ENCODE data around the gene LRP2.

The LRP2 gene

DNA sequence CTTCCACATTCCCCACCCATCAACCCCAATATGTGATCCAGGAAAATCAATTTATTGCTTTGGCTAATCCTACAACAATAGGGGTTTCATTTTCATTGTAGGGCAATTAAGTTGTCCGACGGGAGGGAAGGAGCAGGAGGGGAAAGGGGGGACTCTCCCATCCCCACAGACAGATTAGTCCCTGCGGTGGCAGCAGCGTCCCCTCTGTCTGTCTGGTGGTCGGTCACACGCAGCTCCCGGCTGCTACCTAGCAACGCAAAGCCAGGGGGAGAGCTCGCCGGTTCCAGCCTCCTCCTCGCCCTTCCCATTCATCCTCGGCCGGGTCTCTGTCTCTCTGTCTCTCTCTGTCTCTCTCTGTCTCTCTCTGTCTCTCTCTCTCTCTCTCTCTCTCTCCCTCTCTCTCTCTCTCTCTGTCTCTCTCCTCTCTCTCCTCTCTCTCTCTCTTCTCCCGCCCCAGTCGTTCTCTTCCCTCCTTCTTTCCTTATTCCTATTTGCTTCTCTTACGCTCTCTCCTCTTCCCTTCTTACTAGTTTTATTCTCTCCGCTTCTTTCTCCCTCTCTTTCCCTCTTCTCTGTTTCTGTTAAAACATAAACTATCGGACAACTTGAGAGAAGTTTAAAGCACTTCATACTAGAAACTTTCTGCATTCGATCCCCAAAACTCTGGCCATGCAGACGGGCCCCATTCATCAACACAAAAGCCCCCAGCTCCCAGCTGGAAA, 1.2 kb downstream of the LRP2 start:
- peak overlapping the region; percentile 99 for H3K18ac ChIP-seq (ENCODE audit: low read length)
- peak overlapping the region; percentile 76 for H3K27ac ChIP-seq (replicated peaks; ENCODE audit: low read length)
- peak overlapping the region; percentile 87 for H3K4ac ChIP-seq (ENCODE audit: low read length)
- H2AFZ ChIP-seq (ENCODE audit: low read length): peak overlapping the region; percentile 95
- peak overlapping the region; percentile 63 for H2BK5ac ChIP-seq (ENCODE audit: low read length)
- H3K4me1 ChIP-seq (ENCODE audit: control insufficient read depth in 2 of 2, insufficient read depth in 1 of 2, low read depth in 1 of 2, low read length in 2 of 2): peaks cover 17 to 27% of the 10 kb centered on the region in 2 donors
- no peak overlapping the region for H2BK12ac ChIP-seq (ENCODE audit: low read length)
- H3K79me1 ChIP-seq (ENCODE audit: low read depth, low read length): peaks cover 7% of the 10 kb centered on the region
- no peak overlapping the region for H4K91ac ChIP-seq (ENCODE audit: low read depth, low read length, poor library complexity)
- H3K23ac ChIP-seq (ENCODE audit: low read depth, low read length, poor library complexity): no peak overlapping the region
- H2BK15ac ChIP-seq (ENCODE audit: low read length): peak overlapping the region; percentile 63
- no CpG with 5 or more reads among the region's 20 CpGs for WGBS, 2 donors (ENCODE audit: extremely low coverage in 2 of 2, insufficient read length in 2 of 2, insufficient replicate concordance in 1 of 2)
- H2BK120ac ChIP-seq (ENCODE audit: low read depth, low read length): peak overlapping the region; percentile 98
- H3K9me3 ChIP-seq (replicated peaks in 1 of 2; ENCODE audit: control insufficient read depth in 2 of 2, insufficient read depth in 1 of 2, low read depth in 1 of 2, low read length in 2 of 2): no peaks in the 10 kb centered on the region
- H3K36me3 ChIP-seq (replicated peaks in 1 of 2; ENCODE audit: control insufficient read depth in 2 of 2, insufficient read depth in 2 of 2, low read length in 2 of 2): peaks cover 2 to 15% of the 10 kb centered on the region in 2 donors
- DNase-seq (ENCODE audit: low spot score): peak; percentile 63
- no peak overlapping the region for H4K8ac ChIP-seq (ENCODE audit: low read depth, low read length)
- peak overlapping the region; percentile 52 for H3K4me2 ChIP-seq (ENCODE audit: insufficient read depth, low read length, poor library complexity, severe bottlenecking)
- no peaks in the 10 kb centered on the region for H3K27me3 ChIP-seq (ENCODE audit: control insufficient read depth in 3 of 3, insufficient read depth in 3 of 3, low read depth in 1 of 3, low read length in 3 of 3)
- peak overlapping the region; percentile 93 for H2AK5ac ChIP-seq (ENCODE audit: low read depth, low read length)
- H3K9ac ChIP-seq (ENCODE audit: low read depth, low read length, poor library complexity): peak overlapping the region; percentile 100
- peak overlapping the region; percentile 85 to 99 for H3K4me3 ChIP-seq (ENCODE audit: low read length in 2 of 2)
- no peak overlapping the region for H3K14ac ChIP-seq (ENCODE audit: low read length)

GRCh38 chr2:169358016-169358415, 4.3 kb downstream of the LRP2 start:
- no CpG with 5 or more reads among the region's 2 CpGs for WGBS, 2 donors (ENCODE audit: extremely low coverage in 2 of 2, insufficient read length in 2 of 2, insufficient replicate concordance in 1 of 2)
- H2BK120ac ChIP-seq (ENCODE audit: low read depth, low read length): no peak overlapping the region
- H4K91ac ChIP-seq (ENCODE audit: low read depth, low read length, poor library complexity): no peak overlapping the region

GRCh38 chr2:169354244-169354643, 8.1 kb downstream of the LRP2 start:
- Histone ChIP-seq H3K27me3 (ENCODE audit: control insufficient read depth in 3 of 3, insufficient read depth in 3 of 3, low read depth in 1 of 3, low read length in 3 of 3) (no peaks in the 10 kb centered on the region), H3K36me3 (replicated peaks in 1 of 2; ENCODE audit: control insufficient read depth in 2 of 2, insufficient read depth in 2 of 2, low read length in 2 of 2) (peaks cover 6 to 14% of the 10 kb centered on the region in 2 donors), H4K91ac (ENCODE audit: low read depth, low read length, poor library complexity) (no peak overlapping the region), H3K4me1 (ENCODE audit: control insufficient read depth in 2 of 2, insufficient read depth in 1 of 2, low read depth in 1 of 2, low read length in 2 of 2) (peaks cover 17 to 20% of the 10 kb centered on the region in 2 donors), H3K23ac (ENCODE audit: low read depth, low read length, poor library complexity) (no peak overlapping the region), H2BK120ac (ENCODE audit: low read depth, low read length) (no peak overlapping the region), H3K14ac (ENCODE audit: low read length) (no peak overlapping the region), H3K9me3 (replicated peaks in 1 of 2; ENCODE audit: control insufficient read depth in 2 of 2, insufficient read depth in 1 of 2, low read depth in 1 of 2, low read length in 2 of 2) (peaks cover 0 to 10% of the 10 kb centered on the region in 2 donors), H3K27ac (replicated peaks; ENCODE audit: low read length) (no peak overlapping the region), H2AK5ac (ENCODE audit: low read depth, low read length) (no peak overlapping the region), H3K9ac (ENCODE audit: low read depth, low read length, poor library complexity) (no peak overlapping the region), H2AFZ (ENCODE audit: low read length) (no peak overlapping the region), H3K4me2 (ENCODE audit: insufficient read depth, low read length, poor library complexity, severe bottlenecking) (no peak overlapping the region), H2BK15ac (ENCODE audit: low read length) (no peak overlapping the region), H3K4ac (ENCODE audit: low read length) (no peak overlapping the region), H4K8ac (ENCODE audit: low read depth, low read length) (no peak overlapping the region), H3K18ac (ENCODE audit: low read length) (no peak overlapping the region), H3K79me1 (ENCODE audit: low read depth, low read length) (no peaks in the 10 kb centered on the region), H3K4me3 (ENCODE audit: low read length in 2 of 2) (no peak overlapping the region), H2BK12ac (ENCODE audit: low read length) (no peak overlapping the region), H2BK5ac (ENCODE audit: low read length) (no peak overlapping the region)
- WGBS, 2 donors (ENCODE audit: extremely low coverage in 2 of 2, insufficient read length in 2 of 2, insufficient replicate concordance in 1 of 2): no CpG with 5 or more reads among the region's 2 CpGs
- no peak for DNase-seq (ENCODE audit: low spot score)

More at GRCh38 chr2:169358016-169358415, 4.3 kb downstream of the LRP2 start:
- Histone ChIP-seq H3K4me1 (ENCODE audit: control insufficient read depth in 2 of 2, insufficient read depth in 1 of 2, low read depth in 1 of 2, low read length in 2 of 2) (peaks cover 16 to 25% of the 10 kb centered on the region in 2 donors), H3K36me3 (replicated peaks in 1 of 2; ENCODE audit: control insufficient read depth in 2 of 2, insufficient read depth in 2 of 2, low read length in 2 of 2) (peaks cover 2 to 15% of the 10 kb centered on the region in 2 donors), H3K27me3 (ENCODE audit: control insufficient read depth in 3 of 3, insufficient read depth in 3 of 3, low read depth in 1 of 3, low read length in 3 of 3) (no peaks in the 10 kb centered on the region), H3K79me1 (ENCODE audit: low read depth, low read length) (peaks cover 7% of the 10 kb centered on the region), H2BK15ac (ENCODE audit: low read length) (no peak overlapping the region), H4K8ac (ENCODE audit: low read depth, low read length) (no peak overlapping the region), H3K9ac (ENCODE audit: low read depth, low read length, poor library complexity) (no peak overlapping the region), H3K4ac (ENCODE audit: low read length) (no peak overlapping the region), H3K4me3 (ENCODE audit: low read length in 2 of 2) (no peak overlapping the region), H3K14ac (ENCODE audit: low read length) (no peak overlapping the region), H2BK5ac (ENCODE audit: low read length) (no peak overlapping the region), H3K27ac (replicated peaks; ENCODE audit: low read length) (no peak overlapping the region), H3K23ac (ENCODE audit: low read depth, low read length, poor library complexity) (no peak overlapping the region), H2AK5ac (ENCODE audit: low read depth, low read length) (no peak overlapping the region), H2AFZ (ENCODE audit: low read length) (no peak overlapping the region), H3K4me2 (ENCODE audit: insufficient read depth, low read length, poor library complexity, severe bottlenecking) (no peak overlapping the region), H3K9me3 (replicated peaks in 1 of 2; ENCODE audit: control insufficient read depth in 2 of 2, insufficient read depth in 1 of 2, low read depth in 1 of 2, low read length in 2 of 2) (no peaks in the 10 kb centered on the region), H2BK12ac (ENCODE audit: low read length) (no peak overlapping the region), H3K18ac (ENCODE audit: low read length) (no peak overlapping the region)
- no peak for DNase-seq (ENCODE audit: low spot score)

- no peak overlapping the region for H2BK5ac ChIP-seq (ENCODE audit: low read length)
- no peak for DNase-seq (ENCODE audit: low spot score)
- H4K8ac ChIP-seq (ENCODE audit: low read depth, low read length): no peak overlapping the region
- H4K91ac ChIP-seq (ENCODE audit: low read depth, low read length, poor library complexity): no peak overlapping the region
- H3K4me2 ChIP-seq (ENCODE audit: insufficient read depth, low read length, poor library complexity, severe bottlenecking): no peak overlapping the region
- H2BK15ac ChIP-seq (ENCODE audit: low read length): no peak overlapping the region
- peaks cover 2% of the 10 kb centered on the region for H3K79me1 ChIP-seq (ENCODE audit: low read depth, low read length)
- H3K18ac ChIP-seq (ENCODE audit: low read length): no peak overlapping the region
- H3K9ac ChIP-seq (ENCODE audit: low read depth, low read length, poor library complexity): no peak overlapping the region
- H2BK12ac ChIP-seq (ENCODE audit: low read length): no peak overlapping the region
- 100% methylated on average over 1 of the region's 4 CpGs; no CpG with 5 or more reads in 1 of the 2 donors for WGBS, 2 donors (ENCODE audit: extremely low coverage in 2 of 2, insufficient read length in 2 of 2, insufficient replicate concordance in 1 of 2)
- H2AK5ac ChIP-seq (ENCODE audit: low read depth, low read length): no peak overlapping the region
- H3K4ac ChIP-seq (ENCODE audit: low read length): no peak overlapping the region
- no peak overlapping the region for H3K23ac ChIP-seq (ENCODE audit: low read depth, low read length, poor library complexity)
- H2BK120ac ChIP-seq (ENCODE audit: low read depth, low read length): no peak overlapping the region
- peaks cover 0 to 10% of the 10 kb centered on the region in 2 donors for H3K9me3 ChIP-seq (replicated peaks in 1 of 2; ENCODE audit: control insufficient read depth in 2 of 2, insufficient read depth in 1 of 2, low read depth in 1 of 2, low read length in 2 of 2)
- no peak overlapping the region for H2AFZ ChIP-seq (ENCODE audit: low read length)
- peaks cover 24 to 37% of the 10 kb centered on the region in 2 donors for H3K4me1 ChIP-seq (ENCODE audit: control insufficient read depth in 2 of 2, insufficient read depth in 1 of 2, low read depth in 1 of 2, low read length in 2 of 2)
- H3K27ac ChIP-seq (replicated peaks; ENCODE audit: low read length): no peak overlapping the region
- no peak overlapping the region for H3K14ac ChIP-seq (ENCODE audit: low read length)
- no peak overlapping the region for H3K4me3 ChIP-seq (ENCODE audit: low read length in 2 of 2)
- H3K36me3 ChIP-seq (replicated peaks in 1 of 2; ENCODE audit: control insufficient read depth in 2 of 2, insufficient read depth in 2 of 2, low read length in 2 of 2): peaks cover 4 to 9% of the 10 kb centered on the region in 2 donors
- no peaks in the 10 kb centered on the region for H3K27me3 ChIP-seq (ENCODE audit: control insufficient read depth in 3 of 3, insufficient read depth in 3 of 3, low read depth in 1 of 3, low read length in 3 of 3)
These were observed 10.6 kb downstream of the LRP2 start for GRCh38 chr2:169351725-169352124.

All from neuronal stem cell (in vitro differentiated cells).